Endothelial cell of umbilical vein (primary cell): Measurements from ENCODE around the gene SLC25A45. TPM values are rescaled to one million over a fixed set of nuclear protein-coding genes. Genes with fewer than 3 reads are reported as not detected.

ENCODE experiments used
- BruUV-seq: library from RNA; stranded (reverse); fragments of 400-500 nt; replicated peaks from 2 replicates; lab custom pipeline; 2021; lab: Mats Ljungman, UMichigan
- CTCF ChIA-PET: fragments of 300-600, 350-600 bp; sonication (Branson Sonifier 250); formaldehyde crosslinking; loops from one replicate; lab custom pipeline; 2021; ENCODE audit warnings: antibody characterized with exemption, inconsistent platforms; lab: Charles Lee
- POLR2A ChIA-PET: fragments of 300-600, 350-600 bp; sonication (Branson Sonifier 250); formaldehyde crosslinking; loops from one replicate; lab custom pipeline; 2021; ENCODE audit warnings: antibody characterized with exemption, inconsistent platforms; lab: Charles Lee
- DNase-seq: peaks from one replicate; pipeline ENCODE4 v3.0.0-alpha.2; 2011; ENCODE audit warnings: low read depth, low spot score
- FAIRE-seq: peaks from 2 replicates; lab custom pipeline; 2011; peaks lifted over from hg19 to GRCh38; lab: Jason Lieb, UNC
- H2AFZ ChIP-seq: 2 replicates; pipeline ENCODE4 v1.6.0; 2012; ENCODE audit warnings: low read depth, low read length, control low read depth, inconsistent platforms
- H3K27ac ChIP-seq: 2 replicates; pipeline ENCODE4 v1.5.1; 2011; ENCODE audit warnings: low read depth, mild to moderate bottlenecking, control low read depth, low read length, moderate library complexity; ENCODE audit not compliant: insufficient read depth
- H3K27me3 ChIP-seq, 2 experiments: 2 replicates each; pipeline versions ENCODE4 v1.6.0 to v1.6.1; 2011; ENCODE audit warnings: low read length in 2 of 2, mixed read lengths in 1 of 2; ENCODE audit not compliant: control insufficient read depth in 2 of 2, insufficient read depth in 2 of 2
- H3K36me3 ChIP-seq, 2 experiments: 2 replicates in 1 of 2; 3 replicates in 1 of 2; pipeline ENCODE4 v1.5.1; 2011; ENCODE audit warnings: low read length in 2 of 2, mild to moderate bottlenecking in 1 of 2, moderate library complexity in 1 of 2; ENCODE audit not compliant: control insufficient read depth in 2 of 2, insufficient read depth in 2 of 2; ENCODE audit errors: extremely low read depth in 1 of 2
- H3K4me1 ChIP-seq: 3 replicates; pipeline ENCODE4 v1.5.1; 2011; ENCODE audit warnings: mild to moderate bottlenecking, low read length; ENCODE audit not compliant: control insufficient read depth, insufficient read depth; ENCODE audit errors: extremely low read depth
- H3K4me2 ChIP-seq: 2 replicates; pipeline ENCODE4 v1.6.1; 2011; ENCODE audit warnings: low read length, control low read depth, mixed read lengths; ENCODE audit not compliant: insufficient read depth
- H3K4me3 ChIP-seq, 3 experiments: fragments of 200-600 bp in 1 of 3; sonication (generic), shearing (Covaris generic) in 1 of 3; replicated peaks in 1 of 3; 2 replicates each; pipeline ENCODE4 v1.5.1; 2011 to 2016; ENCODE audit warnings: control low read depth in 3 of 3, low read length in 3 of 3, mild to moderate bottlenecking in 2 of 3, inconsistent platforms in 1 of 3, low read depth in 1 of 3, moderate library complexity in 1 of 3; ENCODE audit not compliant: insufficient read depth in 1 of 3
- H3K79me2 ChIP-seq: 2 replicates; pipeline ENCODE4 v1.6.0; 2012; ENCODE audit warnings: low read length, inconsistent platforms; ENCODE audit not compliant: control insufficient read depth, insufficient read depth
- H3K9ac ChIP-seq: replicated peaks from 2 replicates; pipeline ENCODE3; 2011; ENCODE audit warnings: low read length, control low read depth; ENCODE audit not compliant: insufficient read depth; ENCODE audit errors: extremely low read depth
- H3K9me1 ChIP-seq: replicated peaks from 3 replicates; pipeline ENCODE4 v1.6.0; 2011; ENCODE audit warnings: mild to moderate bottlenecking, low read length; ENCODE audit not compliant: control insufficient read depth, insufficient read depth; ENCODE audit errors: extremely low read depth
- H3K9me3 ChIP-seq: replicated peaks from 2 replicates; pipeline ENCODE4 v1.5.1; 2012; ENCODE audit warnings: low read length, inconsistent platforms; ENCODE audit not compliant: control insufficient read depth, insufficient read depth
- H4K20me1 ChIP-seq: replicated peaks from 2 replicates; pipeline ENCODE3; 2011; ENCODE audit warnings: mild to moderate bottlenecking, low read length; ENCODE audit not compliant: control insufficient read depth, insufficient read depth; ENCODE audit errors: extremely low read depth
- EZH2 ChIP-seq: IDR thresholded peaks from 2 replicates; pipeline ENCODE4 v1.6.1; 2012; ENCODE audit warnings: borderline replicate concordance, low read depth, mild to moderate bottlenecking, moderate library complexity, low read length, inconsistent platforms; ENCODE audit not compliant: severe bottlenecking
- FOS ChIP-seq: IDR thresholded peaks from 2 replicates; pipeline ENCODE4 v1.6.1; 2011; ENCODE audit warnings: mild to moderate bottlenecking, low read length, moderate library complexity, borderline replicate concordance; ENCODE audit not compliant: insufficient read depth
- GATA2 ChIP-seq: IDR thresholded peaks from 2 replicates; pipeline ENCODE4 v1.7.0; 2011; ENCODE audit warnings: low read depth, mild to moderate bottlenecking, moderate library complexity, mixed read lengths, low read length; ENCODE audit not compliant: insufficient read length, insufficient read depth
- JUN ChIP-seq: IDR thresholded peaks from 2 replicates; pipeline ENCODE4 v1.6.1; 2011; ENCODE audit warnings: borderline replicate concordance, low read depth; ENCODE audit not compliant: insufficient read length, insufficient read depth
- MYC ChIP-seq: IDR thresholded peaks from one replicate; pipeline ENCODE4 v1.6.1; 2011; ENCODE audit warnings: mild to moderate bottlenecking, low read depth, low read length
- POLR2A ChIP-seq: IDR thresholded peaks from 2 replicates; pipeline ENCODE4 v1.6.1; 2012; ENCODE audit warnings: low read depth, mild to moderate bottlenecking, control low read depth, low read length
- POLR2AphosphoS5 ChIP-seq: IDR thresholded peaks from 2 replicates; pipeline ENCODE4 v1.6.1; 2012; ENCODE audit warnings: low read depth, mild to moderate bottlenecking, control low read depth, low read length, moderate library complexity; ENCODE audit not compliant: insufficient read depth
- dilution Hi-C: fragments of 300-500 bp; cut with MboI; formaldehyde crosslinking; loops from one replicate; pipeline ENCODE4 v1.15.0; 2019; ENCODE audit warnings: low sequenced_read_pairs; ENCODE audit not compliant: extremely low pct_ligation_motif_present
- intact Hi-C: fragments of 100-400 bp; cut with micrococcal nuclease; formaldehyde crosslinking; loops from one replicate; pipeline ENCODE4 v1.10.0; 2022
- polyA plus RNA-seq, 4 experiments: library from polyadenylated mRNA; depleted of rRNA in 3 of 4; stranded (reverse) in 3 of 4; unstranded in 1 of 4; fragments of >200 nt; gene quantifications; 2 replicates each; pipeline versions ENCODE4 v1.2.1 to v1.2.3, GENCODE V29; 2011 to 2012; ENCODE audit warnings: missing spikeins in 1 of 4
- total RNA-seq: library from RNA; stranded (reverse); gene quantifications from 2 replicates; pipeline ENCODE4 v1.2.3, GENCODE V29; 2021
- TF ChIP-seq, protein P1 (sequence below): IDR thresholded peaks from 2 replicates; pipeline ENCODE4 v1.6.1; 2011; ENCODE audit not compliant: insufficient read depth, insufficient read length
- TF ChIP-seq, protein P2 (sequence below), 2 donors: IDR thresholded peaks; 1 replicate in 1 of 2; 2 replicates in 1 of 2; pipeline ENCODE4 v1.5.1; 2011; ENCODE audit warnings: low read length in 2 of 2, mild to moderate bottlenecking in 2 of 2, moderate library complexity in 2 of 2, control low read depth in 1 of 2, inconsistent platforms in 1 of 2, low read depth in 1 of 2; ENCODE audit not compliant: insufficient read depth in 1 of 2; ENCODE audit errors: extremely low read depth in 1 of 2

Gene SLC25A45
- total and polyA plus RNA-seq, 2 donors (not counting 3 experiments of a cell fraction or from before 2014, with no cell fraction given), result 1.2 to 3.1 TPM

GRCh38 chr11:65382804-65383368 is 440 bp upstream of the SLC25A45 start:
- H3K27ac ChIP-seq, result peak overlapping the region; percentile 95
- no peaks in the 10 kb centered on the region for H3K27me3 ChIP-seq
- ChIA-PET CTCF (interaction anchor here (1.0 to 3.5 kb wide), 11 partner anchors 12 to 128 kb away, joined by 3 to 38 read pairs (median 4); partner anchors contain the start of gene NEAT1), POLR2A (interaction anchor here (0.6 to 3.4 kb wide), 5 partner anchors 37 to 291 kb away, joined by 4 to 23 read pairs (median 6); partner anchors contain the start of genes MALAT1 and NEAT1)
- H3K36me3 ChIP-seq, result no peaks in the 10 kb centered on the region
- DNase-seq (no peak), FAIRE-seq (no peak)
- H3K9ac ChIP-seq, result peak overlapping the region; percentile 82
- BruUV-seq, result TSS peak; percentile 65
- H3K9me1 ChIP-seq, result no peaks in the 10 kb centered on the region
- dilution Hi-C loops, result no loop called here
- peak overlapping the region in 1 of 3 experiments; percentile 2 for H3K4me3 ChIP-seq
- intact Hi-C loops, result loop anchor here (1.0 to 5.0 kb wide), 7 partner anchors 12 to 189 kb away; partner anchors contain the start of genes FAM89B, NEAT1 and ZNRD2
- peaks cover 14% of the 10 kb centered on the region for H3K79me2 ChIP-seq
- peak overlapping the region; percentile 68 for H3K4me2 ChIP-seq
- peak; percentile 77 for TF ChIP-seq POLR2A
- no peak for TF ChIP-seq EZH2
- TF ChIP-seq JUN, result no peak
- no peaks in the 10 kb centered on the region for H3K9me3 ChIP-seq
- peaks cover 46% of the 10 kb centered on the region for H3K4me1 ChIP-seq
- no peaks in the 10 kb centered on the region for H4K20me1 ChIP-seq
- peak overlapping the region; percentile 15 for H2AFZ ChIP-seq

- TF ChIP-seq EZH2, result no peak
- TF ChIP-seq POLR2AphosphoS5, result no peak
- no peak for TF ChIP-seq JUN
- no peak for TF ChIP-seq MYC
- TF ChIP-seq GATA2, result no peak
- TF ChIP-seq, protein P1, sequence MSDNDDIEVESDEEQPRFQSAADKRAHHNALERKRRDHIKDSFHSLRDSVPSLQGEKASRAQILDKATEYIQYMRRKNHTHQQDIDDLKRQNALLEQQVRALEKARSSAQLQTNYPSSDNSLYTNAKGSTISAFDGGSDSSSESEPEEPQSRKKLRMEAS, result no peak
- no peak for TF ChIP-seq POLR2A
- TF ChIP-seq FOS, result no peak
- TF ChIP-seq, protein P2, sequence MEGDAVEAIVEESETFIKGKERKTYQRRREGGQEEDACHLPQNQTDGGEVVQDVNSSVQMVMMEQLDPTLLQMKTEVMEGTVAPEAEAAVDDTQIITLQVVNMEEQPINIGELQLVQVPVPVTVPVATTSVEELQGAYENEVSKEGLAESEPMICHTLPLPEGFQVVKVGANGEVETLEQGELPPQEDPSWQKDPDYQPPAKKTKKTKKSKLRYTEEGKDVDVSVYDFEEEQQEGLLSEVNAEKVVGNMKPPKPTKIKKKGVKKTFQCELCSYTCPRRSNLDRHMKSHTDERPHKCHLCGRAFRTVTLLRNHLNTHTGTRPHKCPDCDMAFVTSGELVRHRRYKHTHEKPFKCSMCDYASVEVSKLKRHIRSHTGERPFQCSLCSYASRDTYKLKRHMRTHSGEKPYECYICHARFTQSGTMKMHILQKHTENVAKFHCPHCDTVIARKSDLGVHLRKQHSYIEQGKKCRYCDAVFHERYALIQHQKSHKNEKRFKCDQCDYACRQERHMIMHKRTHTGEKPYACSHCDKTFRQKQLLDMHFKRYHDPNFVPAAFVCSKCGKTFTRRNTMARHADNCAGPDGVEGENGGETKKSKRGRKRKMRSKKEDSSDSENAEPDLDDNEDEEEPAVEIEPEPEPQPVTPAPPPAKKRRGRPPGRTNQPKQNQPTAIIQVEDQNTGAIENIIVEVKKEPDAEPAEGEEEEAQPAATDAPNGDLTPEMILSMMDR (IDR thresholded peaks at IDR 0.05; ENCODE audit: extremely low read depth in 1 of 2, insufficient read depth in 1 of 2, low read depth in 1 of 2, low read length in 2 of 2), result no peak
- Histone ChIP-seq H3K79me2 (peaks cover 3% of the 10 kb centered on the region), H3K4me1 (peaks cover 38% of the 10 kb centered on the region), H3K36me3 (no peaks in the 10 kb centered on the region), H4K20me1 (no peaks in the 10 kb centered on the region), H3K9me3 (no peaks in the 10 kb centered on the region), H2AFZ (peak overlapping the region; percentile 32), H3K9ac (peak overlapping the region; percentile 62), H3K9me1 (no peaks in the 10 kb centered on the region), H3K4me3 (peak overlapping the region in 1 of 3 experiments; percentile 20), H3K27me3 (no peaks in the 10 kb centered on the region), H3K27ac (peak overlapping the region; percentile 95), H3K4me2 (peak overlapping the region; percentile 21)
- CTCF ChIA-PET, result interaction anchor here (0.6 to 3.5 kb wide), 19 partner anchors 11 to 128 kb away, joined by 3 to 38 read pairs (median 4); partner anchors contain the start of gene NEAT1
- intact Hi-C loops, result loop anchor here (1.0 to 5.0 kb wide), 7 partner anchors 10 to 191 kb away; partner anchors contain the start of genes FAM89B, NEAT1 and ZNRD2
- POLR2A ChIA-PET, result interaction anchor here (0.6 to 3.4 kb wide), 6 partner anchors 38 to 127 kb away, joined by 3 to 23 read pairs (median 6); partner anchors contain the start of genes MALAT1 and NEAT1
- dilution Hi-C loops, result no loop called here
- no peak for DNase-seq
- no peak for FAIRE-seq
- TSS peak; percentile 10 for BruUV-seq
Observed at GRCh38 chr11:65381716-65382032, 772 bp downstream of the SLC25A45 start.
